ENCODE data around the gene SNRNP35.
"Not testable (repeated sequence)": the region's sequence is repeated elsewhere in the genome, so short reads cannot be mapped to it uniquely, and the experiment has no call there.

The SNRNP35 gene

GRCh38 chr12:123489580-123489979, 31.6 kb downstream of the SNRNP35 start:
- no peak for DNase-seq (ENCODE audit: low spot score)

GRCh38 chr12:123490089-123490488, 32.1 kb downstream of the SNRNP35 start:
- no peak for DNase-seq (ENCODE audit: low spot score)

- DNase-seq (ENCODE audit: low spot score), result no peak
Observed at GRCh38 chr12:123491056-123491455, 33.1 kb downstream of the SNRNP35 start.

GRCh38 chr12:123491481-123491880, 33.5 kb downstream of the SNRNP35 start:
- DNase-seq (ENCODE audit: low spot score), result no peak

- not testable (repeated sequence) for DNase-seq (ENCODE audit: low spot score)
Observed at GRCh38 chr12:123492339-123493039, 34.5 kb downstream of the SNRNP35 start.

GRCh38 chr12:123494124-123494851, 36.3 kb downstream of the SNRNP35 start:
- DNase-seq (ENCODE audit: low spot score), result no peak

- no peak for DNase-seq (ENCODE audit: low spot score)
Observed at GRCh38 chr12:123497065-123497464, 39.1 kb downstream of the SNRNP35 start.

- DNase-seq (ENCODE audit: low spot score), result peak; percentile 39
Observed at GRCh38 chr12:123498126-123498825, 40.3 kb downstream of the SNRNP35 start.

- no peak for DNase-seq (ENCODE audit: low spot score)
Observed at GRCh38 chr12:123499332-123499731, 41.4 kb downstream of the SNRNP35 start.

- no peak for DNase-seq (ENCODE audit: low spot score)
Observed at GRCh38 chr12:123502163-123502704, 44.3 kb downstream of the SNRNP35 start.

GRCh38 chr12:123506059-123506842, 48.3 kb downstream of the SNRNP35 start:
- no peak for DNase-seq (ENCODE audit: low spot score)

- DNase-seq (ENCODE audit: low spot score), result no peak
Observed at GRCh38 chr12:123506843-123507236, 48.9 kb downstream of the SNRNP35 start.

GRCh38 chr12:123512838-123513665, 55.1 kb downstream of the SNRNP35 start:
- no peak for DNase-seq (ENCODE audit: low spot score)

GRCh38 chr12:123513805-123514204, 55.9 kb downstream of the SNRNP35 start:
- no peak for DNase-seq (ENCODE audit: low spot score)

- DNase-seq (ENCODE audit: low spot score), result not testable (repeated sequence)
Observed at GRCh38 chr12:123514582-123515221, 56.8 kb downstream of the SNRNP35 start.

GRCh38 chr12:123516216-123516780, 58.4 kb downstream of the SNRNP35 start:
- DNase-seq (ENCODE audit: low spot score), result no peak

All from HuH-7.5 (cell line).